Measurements from ENCODE around the gene SPOCK1.

GRCh38 chr5:137212471-137212870 is 286.7 kb downstream of the SPOCK1 start:
- TF ChIP-seq, protein P1, sequence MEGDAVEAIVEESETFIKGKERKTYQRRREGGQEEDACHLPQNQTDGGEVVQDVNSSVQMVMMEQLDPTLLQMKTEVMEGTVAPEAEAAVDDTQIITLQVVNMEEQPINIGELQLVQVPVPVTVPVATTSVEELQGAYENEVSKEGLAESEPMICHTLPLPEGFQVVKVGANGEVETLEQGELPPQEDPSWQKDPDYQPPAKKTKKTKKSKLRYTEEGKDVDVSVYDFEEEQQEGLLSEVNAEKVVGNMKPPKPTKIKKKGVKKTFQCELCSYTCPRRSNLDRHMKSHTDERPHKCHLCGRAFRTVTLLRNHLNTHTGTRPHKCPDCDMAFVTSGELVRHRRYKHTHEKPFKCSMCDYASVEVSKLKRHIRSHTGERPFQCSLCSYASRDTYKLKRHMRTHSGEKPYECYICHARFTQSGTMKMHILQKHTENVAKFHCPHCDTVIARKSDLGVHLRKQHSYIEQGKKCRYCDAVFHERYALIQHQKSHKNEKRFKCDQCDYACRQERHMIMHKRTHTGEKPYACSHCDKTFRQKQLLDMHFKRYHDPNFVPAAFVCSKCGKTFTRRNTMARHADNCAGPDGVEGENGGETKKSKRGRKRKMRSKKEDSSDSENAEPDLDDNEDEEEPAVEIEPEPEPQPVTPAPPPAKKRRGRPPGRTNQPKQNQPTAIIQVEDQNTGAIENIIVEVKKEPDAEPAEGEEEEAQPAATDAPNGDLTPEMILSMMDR (conservative IDR thresholded peaks at IDR 0.05): no peak
- no peak for TF ChIP-seq EZH2 (IDR thresholded peaks at IDR 0.05; ENCODE audit: low read depth)

Data from PC-9 (cell line).